Adrenal gland (tissue), 12 donors: ENCODE measurements around the gene SLC6A3. TPM values are rescaled to one million over a fixed set of nuclear protein-coding genes. Genes with fewer than 3 reads are reported as not detected.

ENCODE experiments used
- DNase-seq, 7 donors: peaks; one replicate each; pipeline ENCODE4 v3.0.0-alpha.2; 2019 to 2020
- H3K27ac ChIP-seq, 5 donors: fragments of 200-600 bp; sonication (generic) in 4 of 5; 1 replicate in 3 of 5; 2 replicates in 2 of 5; pipeline versions ENCODE4 v1.5.1 to v1.8.0; 2016 to 2020; ENCODE audit warnings: mild to moderate bottlenecking in 1 of 5
- H3K27me3 ChIP-seq: fragments of 200-600 bp; 2 replicates; pipeline ENCODE4 v1.8.0; 2021
- H3K36me3 ChIP-seq, 2 donors: fragments of 200-600 bp; replicated peaks in 1 of 2; 1 replicate in 1 of 2; 2 replicates in 1 of 2; pipeline versions ENCODE4 v1.5.1 to v1.8.0; 2018 to 2022
- H3K4me1 ChIP-seq, 2 donors: fragments of 200-600 bp; replicated peaks in 1 of 2; 1 replicate in 1 of 2; 2 replicates in 1 of 2; pipeline versions ENCODE4 v1.5.1 to v1.8.0; 2018 to 2021
- H3K4me3 ChIP-seq, 4 donors: fragments of 200-600 bp; sonication (generic) in 3 of 4; one replicate each; pipeline ENCODE4 v1.5.1; 2016 to 2018
- H3K9me3 ChIP-seq, 3 donors: fragments of 200-600 bp; sonication (generic) in 1 of 3; replicated peaks in 1 of 3; 1 replicate in 2 of 3; 2 replicates in 1 of 3; pipeline versions ENCODE4 v1.5.1 to v1.8.0; 2016 to 2021
- POLR2A ChIP-seq, 2 donors: fragments of 450-650 bp; IDR thresholded peaks; one replicate each; pipeline ENCODE4 v1.6.1; 2017; ENCODE audit warnings: antibody characterized with exemption in 2 of 2, mild to moderate bottlenecking in 2 of 2, moderate library complexity in 1 of 2
- WGBS, 4 donors: extraction: QIAGEN DNeasy Blood & Tissue Kit in 2 of 4; methylation state at CpG; one replicate each; pipeline versions ENCODE4 v1.1.5 to v1.1.7; 2013 to 2017; 5-methylcytosine and 5-hydroxymethylcytosine counted together
- intact Hi-C, 2 donors: fragments of 100-400 bp; cut with DNase I; formaldehyde crosslinking; loops; one replicate each; pipeline versions ENCODE4 v1.14.1 to v1.15.0; 2022 to 2023
- polyA plus RNA-seq, 3 donors: library from polyadenylated mRNA; stranded (reverse); fragments of 200-250 nt in 2 of 3; fragments of 350-450 nt in 1 of 3; fragmentation: Illumina TruSeq in 1 of 3; extraction: RNeasy Lipid Tissue Mini Kit (QIAGEN cat#74804) in 1 of 3; gene quantifications; one replicate each; pipeline ENCODE4 v1.2.3, GENCODE V29; 2013 to 2014
- total RNA-seq, 9 donors: library from RNA; depleted of rRNA in 4 of 9; stranded (reverse); fragments of >200 nt in 4 of 9; fragments of 120-200 nt in 1 of 9; fragmentation: NEBNext Ultra II Directional in 1 of 9; extraction: Animal tissue kit (Norgen Biotek cat#: 25700) in 1 of 9; gene quantifications; one replicate each; pipeline versions ENCODE4 v1.1.0 to v1.2.4, GENCODE V29; 2013 to 2023
- TF ChIP-seq, protein P1 (sequence below), 6 experiments: fragments of 450-650 bp in 4 of 6; fragments of 200-600 bp in 2 of 6; sonication (generic) in 1 of 6; IDR thresholded peaks; 1 replicate in 5 of 6; 2 replicates in 1 of 6; pipeline versions ENCODE4 v1.5.1 to v1.8.0; 2016 to 2021; ENCODE audit warnings: antibody characterized with exemption in 6 of 6, mild to moderate bottlenecking in 2 of 6, moderate library complexity in 1 of 6
- donor health status: healthy with polysubstance abuse.
- donor health status: Bipolar disorder and iron deficiency.
- donor health status: DM: yes; HTN: yes; CAD: no.
- donor health status: DM: no; HTN: no; CAD: no.
- donor health status: DM: no; HTN: no; CAD: no.
- donor health status: DM: yes; HTN: yes; CAD: no.

The SLC6A3 gene
- total and polyA plus RNA-seq, 12 donors: 0.10 TPM; not detected in 11

DNA sequence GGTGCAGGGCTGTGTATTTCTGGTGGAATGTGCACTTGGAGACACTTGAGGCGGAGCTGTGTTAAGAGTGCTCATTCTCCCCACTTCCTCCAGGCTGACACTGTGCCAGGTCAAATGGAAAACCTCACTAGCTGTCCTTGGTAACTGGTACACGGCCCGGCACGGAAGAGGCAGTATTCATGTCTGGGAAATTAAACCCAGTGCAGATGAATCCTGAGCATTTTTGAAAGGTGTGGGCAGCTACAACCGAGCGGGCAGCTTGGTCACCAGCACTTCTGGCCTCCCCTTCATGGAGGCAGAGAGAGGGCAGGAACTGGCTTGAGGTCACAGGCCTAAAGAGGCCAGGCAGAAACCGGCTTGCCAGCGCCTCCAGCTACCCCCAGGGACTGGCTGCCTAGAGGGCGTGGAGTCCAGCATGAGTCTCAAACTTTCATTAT lies 101.9 kb downstream of the SLC6A3 start:
- WGBS, 4 donors: 65 to 88% (median 70%) methylated on average over 4 to 9 of the region's 9 CpGs
- H3K27me3 ChIP-seq: no peaks in the 10 kb centered on the region
- peaks cover 0 to 33% of the 10 kb centered on the region in 2 donors for H3K36me3 ChIP-seq
- intact Hi-C loops: loop anchor here in 1 of 2 donors (10.0 kb wide), 1 partner anchor 301 kb away; no protein-coding TSS in a partner anchor
- DNase-seq: peak in 4 of 7 donors; percentile 38 to 57 (median 46)
- H3K9me3 ChIP-seq: no peaks in the 10 kb centered on the region
- H3K27ac ChIP-seq: peak overlapping the region in 1 of 5 donors; percentile 3
- peaks cover 12 to 23% of the 10 kb centered on the region in 2 donors for H3K4me1 ChIP-seq
- TF ChIP-seq, protein P1, sequence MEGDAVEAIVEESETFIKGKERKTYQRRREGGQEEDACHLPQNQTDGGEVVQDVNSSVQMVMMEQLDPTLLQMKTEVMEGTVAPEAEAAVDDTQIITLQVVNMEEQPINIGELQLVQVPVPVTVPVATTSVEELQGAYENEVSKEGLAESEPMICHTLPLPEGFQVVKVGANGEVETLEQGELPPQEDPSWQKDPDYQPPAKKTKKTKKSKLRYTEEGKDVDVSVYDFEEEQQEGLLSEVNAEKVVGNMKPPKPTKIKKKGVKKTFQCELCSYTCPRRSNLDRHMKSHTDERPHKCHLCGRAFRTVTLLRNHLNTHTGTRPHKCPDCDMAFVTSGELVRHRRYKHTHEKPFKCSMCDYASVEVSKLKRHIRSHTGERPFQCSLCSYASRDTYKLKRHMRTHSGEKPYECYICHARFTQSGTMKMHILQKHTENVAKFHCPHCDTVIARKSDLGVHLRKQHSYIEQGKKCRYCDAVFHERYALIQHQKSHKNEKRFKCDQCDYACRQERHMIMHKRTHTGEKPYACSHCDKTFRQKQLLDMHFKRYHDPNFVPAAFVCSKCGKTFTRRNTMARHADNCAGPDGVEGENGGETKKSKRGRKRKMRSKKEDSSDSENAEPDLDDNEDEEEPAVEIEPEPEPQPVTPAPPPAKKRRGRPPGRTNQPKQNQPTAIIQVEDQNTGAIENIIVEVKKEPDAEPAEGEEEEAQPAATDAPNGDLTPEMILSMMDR (IDR thresholded peaks at IDR 0.05): no peak
- TF ChIP-seq POLR2A (IDR thresholded peaks at IDR 0.05): no peak
- no peak overlapping the region for H3K4me3 ChIP-seq

Other genes starting within 250 kb of the SLC6A3 start
- gene SLC6A19, start 243.8 kb downstream of the SLC6A3 start, total RNA-seq: under 1 TPM in 1 of 9 donors, not detected in 8; under 0.01 TPM
- gene SLC6A19, start 243.8 kb downstream of the SLC6A3 start, polyA plus RNA-seq: not detected
- gene SLC6A18, start 220.1 kb downstream of the SLC6A3 start, total RNA-seq: not detected
- not detected for gene SLC6A18, start 220.1 kb downstream of the SLC6A3 start, polyA plus RNA-seq
- under 1 TPM in 1 of 9 donors, not detected in 8; 0.29 TPM for gene TERT, start 150.4 kb downstream of the SLC6A3 start, total RNA-seq
- not detected for gene TERT, start 150.4 kb downstream of the SLC6A3 start, polyA plus RNA-seq
- 10 to 100 TPM; 61.8 to 96.5 (median 87.0) TPM for gene CLPTM1L, start 100.3 kb downstream of the SLC6A3 start, total RNA-seq
- gene CLPTM1L, start 100.3 kb downstream of the SLC6A3 start, polyA plus RNA-seq: 10 to 100 TPM; 40.7 to 85.6 (median 50.7) TPM
- gene LPCAT1, start 78.5 kb upstream of the SLC6A3 start, total RNA-seq: 10 to 100 TPM; 29.2 to 59.1 (median 42.5) TPM
- gene LPCAT1, start 78.5 kb upstream of the SLC6A3 start, polyA plus RNA-seq: 10 to 100 TPM; 23.2 to 45.3 (median 42.8) TPM